WTC11 (cell line): ENCODE measurements around the gene FNDC11.

ENCODE experiments used
- CTCF ChIP-seq: fragments of 200-600 bp; IDR thresholded peaks from 2 replicates; pipeline ENCODE4 v1.8.0; 2022; ENCODE audit warnings: antibody characterized with exemption
- FOXK1 ChIP-seq: sonication (generic); formaldehyde crosslinking; IDR thresholded peaks from 2 replicates; pipeline ENCODE4 v1.8.0; 2022; ENCODE audit warnings: mild to moderate bottlenecking, moderate library complexity, missing genetic modification reagents
- GABPB1 ChIP-seq: sonication (generic); formaldehyde crosslinking; IDR thresholded peaks from 2 replicates; pipeline ENCODE4 v1.8.1; 2023; ENCODE audit warnings: mild to moderate bottlenecking, missing genetic modification reagents
- TEAD4 ChIP-seq: sonication (generic); formaldehyde crosslinking; IDR thresholded peaks from 2 replicates; pipeline ENCODE4 v1.8.0; 2022; ENCODE audit warnings: mild to moderate bottlenecking, missing genetic modification reagents
- TP53 ChIP-seq: sonication (generic); formaldehyde crosslinking; IDR thresholded peaks from 2 replicates; pipeline ENCODE4 v1.8.1; 2023; ENCODE audit warnings: mild to moderate bottlenecking, missing genetic modification reagents
- USF1 ChIP-seq: sonication (generic); formaldehyde crosslinking; IDR thresholded peaks from 2 replicates; pipeline ENCODE4 v1.8.0; 2022; ENCODE audit warnings: mild to moderate bottlenecking, missing genetic modification reagents
- TF ChIP-seq, protein P1 (sequence below): sonication (generic); formaldehyde crosslinking; IDR thresholded peaks from 2 replicates; pipeline ENCODE4 v1.8.1; 2022; ENCODE audit warnings: low read depth, missing genetic modification reagents, borderline replicate concordance
- TF ChIP-seq, protein P2 (sequence below): sonication (generic); formaldehyde crosslinking; IDR thresholded peaks from 2 replicates; pipeline ENCODE4 v1.8.1; 2023; ENCODE audit warnings: mild to moderate bottlenecking, moderate library complexity, missing genetic modification reagents
- TF ChIP-seq, protein P3 (sequence below): sonication (generic); formaldehyde crosslinking; IDR thresholded peaks from 2 replicates; pipeline ENCODE4 v1.8.1; 2022; ENCODE audit warnings: mild to moderate bottlenecking, missing genetic modification reagents, moderate library complexity, borderline replicate concordance
- TF ChIP-seq, protein P4 (sequence below): fragments of 250-450 bp; sonication (Bioruptor Pico); IDR thresholded peaks from 2 replicates; pipeline ENCODE4 v1.9.0; 2021; ENCODE audit warnings: mild to moderate bottlenecking

- no peak for TF ChIP-seq CTCF
- TF ChIP-seq TP53, result no peak
- TF ChIP-seq, protein P1, sequence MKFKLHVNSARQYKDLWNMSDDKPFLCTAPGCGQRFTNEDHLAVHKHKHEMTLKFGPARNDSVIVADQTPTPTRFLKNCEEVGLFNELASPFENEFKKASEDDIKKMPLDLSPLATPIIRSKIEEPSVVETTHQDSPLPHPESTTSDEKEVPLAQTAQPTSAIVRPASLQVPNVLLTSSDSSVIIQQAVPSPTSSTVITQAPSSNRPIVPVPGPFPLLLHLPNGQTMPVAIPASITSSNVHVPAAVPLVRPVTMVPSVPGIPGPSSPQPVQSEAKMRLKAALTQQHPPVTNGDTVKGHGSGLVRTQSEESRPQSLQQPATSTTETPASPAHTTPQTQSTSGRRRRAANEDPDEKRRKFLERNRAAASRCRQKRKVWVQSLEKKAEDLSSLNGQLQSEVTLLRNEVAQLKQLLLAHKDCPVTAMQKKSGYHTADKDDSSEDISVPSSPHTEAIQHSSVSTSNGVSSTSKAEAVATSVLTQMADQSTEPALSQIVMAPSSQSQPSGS, result no peak
- TF ChIP-seq GABPB1, result no peak
- TF ChIP-seq, protein P2, sequence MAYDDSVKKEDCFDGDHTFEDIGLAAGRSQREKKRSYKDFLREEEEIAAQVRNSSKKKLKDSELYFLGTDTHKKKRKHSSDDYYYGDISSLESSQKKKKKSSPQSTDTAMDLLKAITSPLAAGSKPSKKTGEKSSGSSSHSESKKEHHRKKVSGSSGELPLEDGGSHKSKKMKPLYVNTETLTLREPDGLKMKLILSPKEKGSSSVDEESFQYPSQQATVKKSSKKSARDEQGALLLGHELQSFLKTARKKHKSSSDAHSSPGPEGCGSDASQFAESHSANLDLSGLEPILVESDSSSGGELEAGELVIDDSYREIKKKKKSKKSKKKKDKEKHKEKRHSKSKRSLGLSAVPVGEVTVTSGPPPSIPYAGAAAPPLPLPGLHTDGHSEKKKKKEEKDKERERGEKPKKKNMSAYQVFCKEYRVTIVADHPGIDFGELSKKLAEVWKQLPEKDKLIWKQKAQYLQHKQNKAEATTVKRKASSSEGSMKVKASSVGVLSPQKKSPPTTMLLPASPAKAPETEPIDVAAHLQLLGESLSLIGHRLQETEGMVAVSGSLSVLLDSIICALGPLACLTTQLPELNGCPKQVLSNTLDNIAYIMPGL, result no peak
- TF ChIP-seq, protein P3, sequence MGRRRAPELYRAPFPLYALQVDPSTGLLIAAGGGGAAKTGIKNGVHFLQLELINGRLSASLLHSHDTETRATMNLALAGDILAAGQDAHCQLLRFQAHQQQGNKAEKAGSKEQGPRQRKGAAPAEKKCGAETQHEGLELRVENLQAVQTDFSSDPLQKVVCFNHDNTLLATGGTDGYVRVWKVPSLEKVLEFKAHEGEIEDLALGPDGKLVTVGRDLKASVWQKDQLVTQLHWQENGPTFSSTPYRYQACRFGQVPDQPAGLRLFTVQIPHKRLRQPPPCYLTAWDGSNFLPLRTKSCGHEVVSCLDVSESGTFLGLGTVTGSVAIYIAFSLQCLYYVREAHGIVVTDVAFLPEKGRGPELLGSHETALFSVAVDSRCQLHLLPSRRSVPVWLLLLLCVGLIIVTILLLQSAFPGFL (CRISPR knock-in tag), result no peak
- TF ChIP-seq, protein P4, sequence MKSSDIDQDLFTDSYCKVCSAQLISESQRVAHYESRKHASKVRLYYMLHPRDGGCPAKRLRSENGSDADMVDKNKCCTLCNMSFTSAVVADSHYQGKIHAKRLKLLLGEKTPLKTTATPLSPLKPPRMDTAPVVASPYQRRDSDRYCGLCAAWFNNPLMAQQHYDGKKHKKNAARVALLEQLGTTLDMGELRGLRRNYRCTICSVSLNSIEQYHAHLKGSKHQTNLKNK (CRISPR knock-in tag), result no peak
- TF ChIP-seq USF1 (CRISPR knock-in tag), result no peak
- no peak for TF ChIP-seq TEAD4 (CRISPR knock-in tag)
- no peak for TF ChIP-seq FOXK1 (CRISPR knock-in tag)
These were observed 4.2 kb upstream of the FNDC11 start for GRCh38 chr20:63549679-63550282.
